WTC11 (cell line): ENCODE measurements around the gene NHLH2. TPM values are rescaled to one million over a fixed set of nuclear protein-coding genes. Genes with fewer than 3 reads are reported as not detected.

Source experiments
- ATAC-seq: fragments of 200-7000 bp; cut with Tn5 transposase; 2 replicates; pipeline ENCODE4 v1.10.0; 2021; ENCODE audit warnings: mild to moderate bottlenecking, moderate library complexity
- CTCF ChIA-PET: fragments of 300-600 bp; sonication (Branson Sonifier 250); formaldehyde crosslinking; loops from one replicate; lab custom pipeline; 2021; ENCODE audit warnings: antibody characterized with exemption; lab: Charles Lee
- POLR2A ChIA-PET: fragments of 350-600 bp; sonication (Branson Sonifier 250); formaldehyde crosslinking; loops from one replicate; lab custom pipeline; 2021; ENCODE audit warnings: antibody characterized with exemption; lab: Charles Lee
- DNase-seq: peaks from one replicate; pipeline ENCODE4 v3.0.0; 2021; ENCODE audit warnings: low spot score
- H3K27ac Mint-ChIP-seq: 2 replicates; pipeline ENCODE4 v1.8.0; 2021; ENCODE audit warnings: mixed read lengths
- H3K27me3 Mint-ChIP-seq: 2 replicates; pipeline ENCODE4 v1.8.0; 2021; ENCODE audit warnings: low read depth, mild to moderate bottlenecking, moderate library complexity, mixed read lengths
- H3K36me3 Mint-ChIP-seq: 2 replicates; pipeline ENCODE4 v1.8.0; 2021; ENCODE audit warnings: mixed read lengths
- H3K4me1 Mint-ChIP-seq: 2 replicates; pipeline ENCODE4 v1.8.0; 2022; ENCODE audit warnings: mixed read lengths
- H3K4me3 Mint-ChIP-seq: 2 replicates; pipeline ENCODE4 v1.8.0; 2021; ENCODE audit warnings: mild to moderate bottlenecking, moderate library complexity, mixed read lengths
- H3K9me3 Mint-ChIP-seq: 2 replicates; pipeline ENCODE4 v1.8.0; 2021; ENCODE audit warnings: mixed read lengths
- ARID4B ChIP-seq: sonication (generic); formaldehyde crosslinking; IDR thresholded peaks from 2 replicates; pipeline ENCODE4 v1.8.0; 2023; ENCODE audit warnings: missing genetic modification reagents, mild to moderate bottlenecking, borderline replicate concordance
- ATF1 ChIP-seq: sonication (generic); formaldehyde crosslinking; IDR thresholded peaks from 2 replicates; pipeline ENCODE4 v1.8.1; 2023; ENCODE audit warnings: mild to moderate bottlenecking, moderate library complexity, missing genetic modification reagents
- CTCF ChIP-seq: fragments of 200-600 bp; IDR thresholded peaks from 2 replicates; pipeline ENCODE4 v1.8.0; 2022; ENCODE audit warnings: antibody characterized with exemption
- ERG ChIP-seq: fragments of 250-450 bp; sonication (Bioruptor Pico); IDR thresholded peaks from 2 replicates; pipeline ENCODE4 v1.8.0; 2021; ENCODE audit warnings: mild to moderate bottlenecking
- ETV6 ChIP-seq: sonication (generic); formaldehyde crosslinking; IDR thresholded peaks from 2 replicates; pipeline ENCODE4 v1.8.1; 2022; ENCODE audit warnings: mild to moderate bottlenecking, missing genetic modification reagents
- FOXK1 ChIP-seq: sonication (generic); formaldehyde crosslinking; IDR thresholded peaks from 2 replicates; pipeline ENCODE4 v1.8.0; 2022; ENCODE audit warnings: mild to moderate bottlenecking, moderate library complexity, missing genetic modification reagents
- JAZF1 ChIP-seq: fragments of 250-450 bp; sonication (Bioruptor Pico); IDR thresholded peaks from 2 replicates; pipeline ENCODE4 v1.9.0; 2021; ENCODE audit warnings: moderate library complexity, mild to moderate bottlenecking, inconsistent platforms
- MLX ChIP-seq: sonication (generic); formaldehyde crosslinking; IDR thresholded peaks from 2 replicates; pipeline ENCODE4 v1.8.1; 2023; ENCODE audit warnings: mild to moderate bottlenecking, missing genetic modification reagents, moderate library complexity
- PRDM15 ChIP-seq: sonication (generic); formaldehyde crosslinking; IDR thresholded peaks from 2 replicates; pipeline ENCODE4 v1.8.0; 2022; ENCODE audit warnings: missing genetic modification reagents
- PRRX2 ChIP-seq: fragments of 250-450 bp; sonication (Bioruptor Pico); IDR thresholded peaks from 2 replicates; pipeline ENCODE4 v1.8.0; 2021; ENCODE audit warnings: mild to moderate bottlenecking
- STAT6 ChIP-seq: sonication (generic); formaldehyde crosslinking; conservative IDR thresholded peaks from 2 replicates; pipeline ENCODE4 v1.8.1; 2023; ENCODE audit warnings: mild to moderate bottlenecking, low read depth, missing genetic modification reagents, moderate library complexity
- TEAD1 ChIP-seq: sonication (generic); formaldehyde crosslinking; IDR thresholded peaks from 2 replicates; pipeline ENCODE4 v1.8.0; 2022; ENCODE audit warnings: mild to moderate bottlenecking, missing genetic modification reagents
- USF2 ChIP-seq: sonication (generic); formaldehyde crosslinking; IDR thresholded peaks from 2 replicates; pipeline ENCODE4 v1.8.1; 2023; ENCODE audit warnings: mild to moderate bottlenecking, missing genetic modification reagents, moderate library complexity
- ZNF121 ChIP-seq: sonication (generic); formaldehyde crosslinking; IDR thresholded peaks from 2 replicates; pipeline ENCODE4 v1.8.0; 2023; ENCODE audit warnings: missing genetic modification reagents
- ZNF138 ChIP-seq: sonication (generic); formaldehyde crosslinking; conservative IDR thresholded peaks from 2 replicates; pipeline ENCODE4 v1.8.1; 2022; ENCODE audit warnings: mild to moderate bottlenecking, moderate library complexity, missing genetic modification reagents
- ZNF423 ChIP-seq: fragments of 250-450 bp; sonication (Bioruptor Pico); IDR thresholded peaks from 2 replicates; pipeline ENCODE4 v2.1.2; 2022; ENCODE audit warnings: mild to moderate bottlenecking, moderate library complexity
- total RNA-seq: library from RNA; stranded (reverse); gene quantifications from 3 replicates; pipeline ENCODE4 v1.2.3, GENCODE V29; 2021

Gene NHLH2
- total RNA-seq, 1 experiment from 2014 or later = 4.3 TPM

- no peak for TF ChIP-seq MLX (CRISPR knock-in tag)
- no peak for TF ChIP-seq PRDM15
- TF ChIP-seq TEAD1 (CRISPR knock-in tag) = no peak
- no peak for TF ChIP-seq ARID4B (CRISPR knock-in tag)
- TF ChIP-seq USF2 (CRISPR knock-in tag) = no peak
- no peak for TF ChIP-seq ATF1 (CRISPR knock-in tag)
- no peak for TF ChIP-seq STAT6
- TF ChIP-seq ZNF138 = no peak
- no peak for TF ChIP-seq PRRX2
- no peak for TF ChIP-seq ZNF121 (CRISPR knock-in tag)
- TF ChIP-seq JAZF1 (CRISPR knock-in tag) = no peak
Observed at GRCh38 chr1:115847787-115848186, 6.9 kb upstream of the NHLH2 start (continued).

- H3K36me3 Mint-ChIP-seq = no peaks in the 10 kb centered on the region
- H3K4me1 Mint-ChIP-seq = peaks cover 19% of the 10 kb centered on the region
- ChIA-PET CTCF (no interaction called here), POLR2A (no interaction called here)
- no peak overlapping the region for H3K4me3 Mint-ChIP-seq
- peaks cover 7% of the 10 kb centered on the region for H3K9me3 Mint-ChIP-seq
- no peak for ATAC-seq
- peaks cover 14% of the 10 kb centered on the region for H3K27me3 Mint-ChIP-seq
- H3K27ac Mint-ChIP-seq = no peak overlapping the region
- no peak for DNase-seq
- no peak for TF ChIP-seq ZNF423
- no peak for TF ChIP-seq FOXK1
- no peak for TF ChIP-seq USF2 (CRISPR knock-in tag)
- no peak for TF ChIP-seq TEAD1 (CRISPR knock-in tag)
- no peak for TF ChIP-seq ERG
- no peak for TF ChIP-seq ETV6 (CRISPR knock-in tag)
- no peak for TF ChIP-seq CTCF
- no peak for TF ChIP-seq STAT6
Observed at GRCh38 chr1:115842948-115843347, 2.0 kb upstream of the NHLH2 start.
